ENCODE data around the gene RAB20. TPM values are rescaled to one million over a fixed set of nuclear protein-coding genes. Genes with fewer than 3 reads are reported as not detected.

The RAB20 gene
- total and polyA plus RNA-seq, 2 of the 8 experiments (the other 6 are each of a cell fraction or from before 2014, with no cell fraction given), result 14.8 to 27.9 TPM

GRCh38 chr13:110589793-110590390 is 28.4 kb upstream of the RAB20 start:
- Histone ChIP-seq H3K27me3 (replicated peaks in 1 of 4; ENCODE audit: control insufficient read depth in 3 of 4, extremely low read depth in 1 of 4, insufficient read depth in 3 of 4, low read length in 3 of 4) (no peaks in the 10 kb centered on the region), H3K9me3 (ENCODE audit: insufficient read depth in 2 of 2, low read depth in 1 of 2, low read length in 1 of 2) (no peaks in the 10 kb centered on the region), H3K23ac (ENCODE audit: insufficient read length) (no peak overlapping the region), H2BK20ac (ENCODE audit: low read length) (no peak overlapping the region), H2BK15ac (ENCODE audit: low read length) (no peak overlapping the region), H4K8ac (ENCODE audit: extremely low read depth, insufficient read depth, low read length) (no peak overlapping the region), H2AK5ac (ENCODE audit: low read depth, low read length) (no peak overlapping the region), H3K4me3 (ENCODE audit: extremely low read depth in 1 of 4, insufficient read depth in 2 of 4, low read depth in 3 of 4, low read length in 4 of 4) (no peak overlapping the region), H4K20me1 (replicated peaks in 1 of 2; ENCODE audit: control insufficient read depth in 1 of 2, insufficient read depth in 2 of 2, low read length in 2 of 2) (no peaks in the 10 kb centered on the region), H2BK12ac (ENCODE audit: low read depth, low read length) (no peak overlapping the region), H3K27ac (ENCODE audit: low read depth, low read length) (no peak overlapping the region), H3K79me2 (ENCODE audit: control insufficient read depth in 1 of 2, insufficient read depth in 2 of 2, low read length in 2 of 2) (no peaks in the 10 kb centered on the region), H2BK120ac (replicated peaks; ENCODE audit: low read depth, low read length) (no peak overlapping the region), H3K36me3 (ENCODE audit: control insufficient read depth in 2 of 4, insufficient read depth in 4 of 4, low read length in 3 of 4) (no peaks in the 10 kb centered on the region), H3K9ac (replicated peaks in 1 of 4; ENCODE audit: extremely low read depth in 1 of 4, low read depth in 3 of 4, low read length in 3 of 4) (no peak overlapping the region), H4K5ac (ENCODE audit: insufficient read length, low read depth, low read length) (no peak overlapping the region), H2BK5ac (ENCODE audit: low read depth, low read length) (no peak overlapping the region), H3K14ac (ENCODE audit: insufficient read length) (no peak overlapping the region), H3K4ac (replicated peaks; ENCODE audit: insufficient read length, low read depth, low read length) (no peak overlapping the region), H3K79me1 (ENCODE audit: low read depth, low read length) (no peaks in the 10 kb centered on the region), H3K4me1 (replicated peaks in 1 of 4; ENCODE audit: control insufficient read depth in 3 of 4, insufficient read depth in 4 of 4, low read length in 3 of 4) (peaks cover 0 to 3% (median 2%) of the 10 kb centered on the region in 4 experiments; a peak in 4 of 7 replicates), H3K18ac (ENCODE audit: extremely low read depth, low read length) (no peak overlapping the region), H3K4me2 (ENCODE audit: insufficient read depth in 1 of 2, low read depth in 2 of 2, low read length in 2 of 2) (no peak overlapping the region), H3K23me2 (ENCODE audit: low read depth, low read length) (no peaks in the 10 kb centered on the region), H2AFZ (ENCODE audit: low read length) (peak overlapping the region; percentile 78; the same call in 1 of the 2 replicates), H4K91ac (replicated peaks; ENCODE audit: insufficient read length, low read length) (no peak overlapping the region), H3K56ac (replicated peaks; ENCODE audit: insufficient read length, low read depth, low read length) (no peak overlapping the region)
- DNase-seq (ENCODE audit: low read depth in 1 of 2, low spot score in 2 of 2), result no peak
- 87% methylated on average over 3 of the region's 3 CpGs; no CpG with 5 or more reads in 1 of the 2 experiments for WGBS, 2 experiments (ENCODE audit: extremely low coverage in 1 of 2, insufficient coverage in 1 of 2, insufficient read length in 1 of 2, insufficient replicate concordance in 2 of 2, low coverage in 1 of 2, low lambda C conversion rate in 2 of 2, missing lambda C conversion rate in 1 of 2)
- ChIA-PET POLR2A (ENCODE audit: partially characterized antibody) (no interaction called here), CTCF (ENCODE audit: partially characterized antibody) (interaction anchor here (0.6 to 1.5 kb wide), 7 partner anchors 10 to 464 kb away, joined by 3 to 8 read pairs (median 3); no protein-coding TSS in a partner anchor)
- TF ChIP-seq SAP30 (IDR thresholded peaks at IDR 0.05; ENCODE audit: insufficient read depth, insufficient replicate concordance, low read length) (no peak), RXRA (IDR thresholded peaks at IDR 0.05; ENCODE audit: insufficient read depth, low read depth, low read length) (no peak)
- no peak for FAIRE-seq
